Neural crest cell (in vitro differentiated cells): ENCODE results near the gene PLB1. TPM values are rescaled to one million over a fixed set of nuclear protein-coding genes. Genes with fewer than 3 reads are reported as not detected.

ENCODE experiments used
- DNase-seq: peaks from one replicate; pipeline ENCODE4 v3.0.0; 2021; ENCODE audit warnings: low read depth, mixed read lengths, low spot score
- H3K27ac Mint-ChIP-seq: one replicate; pipeline ENCODE4 v1.8.0; 2021; ENCODE audit warnings: mild to moderate bottlenecking, mixed read lengths; ENCODE audit not compliant: unreplicated experiment
- H3K27me3 Mint-ChIP-seq: 2 replicates; pipeline ENCODE4 v1.8.0; 2021; ENCODE audit warnings: low read depth, mild to moderate bottlenecking, mixed read lengths
- H3K36me3 Mint-ChIP-seq: 2 replicates; pipeline ENCODE4 v1.8.0; 2021; ENCODE audit warnings: low read depth, mild to moderate bottlenecking, mixed read lengths
- H3K4me1 Mint-ChIP-seq: 2 replicates; pipeline ENCODE4 v1.8.0; 2021; ENCODE audit warnings: mixed read lengths
- H3K4me3 Mint-ChIP-seq: one replicate; pipeline ENCODE4 v1.8.0; 2021; ENCODE audit warnings: mild to moderate bottlenecking, mixed read lengths
- H3K9me3 Mint-ChIP-seq: 2 replicates; pipeline ENCODE4 v1.8.0; 2021; ENCODE audit warnings: mixed read lengths
- total RNA-seq: library from RNA; stranded (reverse); gene quantifications from 2 replicates; pipeline ENCODE4 v1.2.1, GENCODE V29; 2021
- TF ChIP-seq, protein P1 (sequence below): fragments of 200-600 bp; sonication (generic); conservative IDR thresholded peaks from 2 replicates; pipeline ENCODE4 v1.5.0; 2021; ENCODE audit warnings: antibody characterized with exemption, mild to moderate bottlenecking

The PLB1 gene
- total RNA-seq, 1 donor from 2014 or later: 0.16 TPM

DNA sequence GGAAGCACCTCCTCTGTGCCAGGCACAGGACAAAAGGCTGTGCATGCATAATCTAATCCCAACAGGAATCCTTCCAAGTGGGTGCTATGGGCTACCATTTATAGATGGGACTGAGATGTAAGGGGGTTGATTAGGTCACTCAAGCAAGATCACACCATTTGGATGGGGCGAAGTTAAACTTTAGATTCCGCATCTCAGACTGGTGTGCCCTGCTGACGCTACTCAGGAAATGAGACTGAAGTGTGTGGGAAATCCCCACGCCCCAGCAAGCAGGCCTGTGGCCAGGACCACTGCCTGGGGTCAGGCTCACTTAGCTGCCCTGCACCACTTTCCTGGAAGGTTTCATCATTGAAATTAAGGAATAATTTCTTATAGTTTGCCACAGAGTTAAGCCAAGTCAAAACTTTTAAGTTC, 185.3 kb downstream of the PLB1 start:
- Mint-ChIP-seq H3K36me3 (no peaks in the 10 kb centered on the region), H3K4me3 (no peak overlapping the region)

DNA sequence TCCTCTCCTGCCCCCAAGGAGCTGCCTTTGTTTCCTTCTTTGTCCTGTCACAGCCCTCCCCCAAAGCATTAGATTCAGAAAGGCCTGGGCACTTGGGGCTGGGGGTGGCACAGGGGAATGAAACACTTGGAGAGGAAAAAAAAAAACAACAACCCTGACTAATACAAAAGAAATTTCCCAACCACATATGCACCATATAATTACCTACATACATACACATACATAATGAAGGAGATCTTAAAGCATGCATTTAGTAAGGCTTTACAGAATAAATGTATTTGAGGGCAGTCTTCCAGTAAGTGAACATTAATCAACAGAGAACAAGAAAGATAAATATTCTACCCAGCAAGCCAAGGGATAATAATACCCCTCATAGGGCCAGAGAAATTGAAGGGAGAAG, 185.7 kb downstream of the PLB1 start:
- H3K27ac Mint-ChIP-seq: no peak overlapping the region
- no peaks in the 10 kb centered on the region for H3K9me3 Mint-ChIP-seq
- no peaks in the 10 kb centered on the region for H3K36me3 Mint-ChIP-seq
- no peaks in the 10 kb centered on the region for H3K27me3 Mint-ChIP-seq
- no peak overlapping the region for H3K4me3 Mint-ChIP-seq
- DNase-seq: no peak
- H3K4me1 Mint-ChIP-seq: peaks cover 17% of the 10 kb centered on the region
- TF ChIP-seq, protein P1, sequence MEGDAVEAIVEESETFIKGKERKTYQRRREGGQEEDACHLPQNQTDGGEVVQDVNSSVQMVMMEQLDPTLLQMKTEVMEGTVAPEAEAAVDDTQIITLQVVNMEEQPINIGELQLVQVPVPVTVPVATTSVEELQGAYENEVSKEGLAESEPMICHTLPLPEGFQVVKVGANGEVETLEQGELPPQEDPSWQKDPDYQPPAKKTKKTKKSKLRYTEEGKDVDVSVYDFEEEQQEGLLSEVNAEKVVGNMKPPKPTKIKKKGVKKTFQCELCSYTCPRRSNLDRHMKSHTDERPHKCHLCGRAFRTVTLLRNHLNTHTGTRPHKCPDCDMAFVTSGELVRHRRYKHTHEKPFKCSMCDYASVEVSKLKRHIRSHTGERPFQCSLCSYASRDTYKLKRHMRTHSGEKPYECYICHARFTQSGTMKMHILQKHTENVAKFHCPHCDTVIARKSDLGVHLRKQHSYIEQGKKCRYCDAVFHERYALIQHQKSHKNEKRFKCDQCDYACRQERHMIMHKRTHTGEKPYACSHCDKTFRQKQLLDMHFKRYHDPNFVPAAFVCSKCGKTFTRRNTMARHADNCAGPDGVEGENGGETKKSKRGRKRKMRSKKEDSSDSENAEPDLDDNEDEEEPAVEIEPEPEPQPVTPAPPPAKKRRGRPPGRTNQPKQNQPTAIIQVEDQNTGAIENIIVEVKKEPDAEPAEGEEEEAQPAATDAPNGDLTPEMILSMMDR: no peak

More for the DNA sequence above, 185.3 kb downstream of the PLB1 start:
- TF ChIP-seq, protein P1: no peak
- Mint-ChIP-seq H3K4me1 (peaks cover 17% of the 10 kb centered on the region), H3K9me3 (no peaks in the 10 kb centered on the region), H3K27me3 (no peaks in the 10 kb centered on the region), H3K27ac (no peak overlapping the region)
- DNase-seq: no peak

DNA sequence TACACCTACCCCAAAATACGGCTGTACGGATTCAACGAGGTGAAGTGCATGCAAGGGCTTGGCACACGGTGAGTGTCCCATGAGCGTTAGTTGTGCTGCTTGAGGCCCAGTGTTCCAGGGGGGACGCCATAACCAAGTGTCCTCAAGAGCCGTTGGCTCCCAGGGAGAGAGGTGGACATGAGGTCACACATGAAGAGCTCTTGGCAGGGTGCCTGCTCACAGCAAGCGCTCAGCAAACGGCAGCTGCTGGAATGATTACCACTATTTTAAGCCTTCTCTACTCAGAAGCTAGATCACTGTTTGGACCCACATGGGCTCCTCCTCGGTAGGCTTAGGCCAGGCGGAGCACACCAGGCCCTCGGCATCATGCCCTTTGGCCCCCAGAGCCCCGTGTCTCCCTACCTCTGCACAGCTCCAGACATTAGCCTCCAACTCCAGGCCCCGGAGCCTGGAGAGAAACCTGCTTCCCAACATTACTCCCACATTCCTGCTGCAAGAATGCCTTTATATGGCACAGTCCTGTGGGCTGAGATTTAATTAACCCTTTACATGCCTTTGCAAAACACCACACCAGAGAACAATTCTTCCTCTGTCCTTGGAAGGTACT, 187.3 kb downstream of the PLB1 start:
- H3K36me3 Mint-ChIP-seq: no peaks in the 10 kb centered on the region
- no peaks in the 10 kb centered on the region for H3K9me3 Mint-ChIP-seq
- no peak overlapping the region for H3K27ac Mint-ChIP-seq
- H3K27me3 Mint-ChIP-seq: no peaks in the 10 kb centered on the region
- DNase-seq: no peak
- TF ChIP-seq, protein P1: no peak
- peaks cover 16% of the 10 kb centered on the region for H3K4me1 Mint-ChIP-seq
- H3K4me3 Mint-ChIP-seq: no peak overlapping the region

DNA sequence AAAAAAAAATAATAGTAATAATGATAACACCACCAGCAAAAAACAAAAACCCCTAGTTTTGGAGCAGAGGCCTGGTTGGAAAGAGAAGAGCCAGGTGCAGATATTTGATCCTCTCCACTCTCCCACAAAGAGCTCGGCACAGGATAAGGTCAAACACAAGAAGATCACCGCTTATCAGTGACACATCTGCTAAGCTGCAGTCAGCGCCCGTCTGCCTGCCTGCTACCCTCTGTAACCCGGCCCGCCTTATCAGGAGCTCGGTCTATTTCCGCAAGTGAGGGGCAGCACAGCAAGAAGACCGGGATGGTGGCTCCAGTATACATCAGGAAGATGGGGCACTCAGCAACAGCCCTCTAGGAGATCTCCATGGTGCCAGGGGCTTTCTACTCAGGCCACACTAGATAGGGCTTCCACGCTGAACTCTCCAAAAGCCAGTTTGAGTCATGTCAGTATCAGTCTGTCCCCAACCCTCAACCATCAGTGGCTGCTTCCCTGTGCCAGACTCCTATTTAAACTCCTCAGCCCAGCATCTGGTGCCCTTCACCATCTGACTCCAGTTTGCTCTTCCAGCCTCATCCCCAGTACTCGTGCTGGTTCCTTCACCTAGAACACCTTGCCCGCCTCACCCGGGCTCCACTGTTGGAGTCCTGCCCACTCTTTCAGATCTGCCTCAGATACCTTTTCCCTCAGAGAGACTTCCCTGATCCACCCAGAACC, 188.4 kb downstream of the PLB1 start:
- no peak for DNase-seq
- no peak overlapping the region for H3K4me3 Mint-ChIP-seq
- no peaks in the 10 kb centered on the region for H3K27me3 Mint-ChIP-seq
- TF ChIP-seq, protein P1: no peak
- no peaks in the 10 kb centered on the region for H3K9me3 Mint-ChIP-seq
- H3K36me3 Mint-ChIP-seq: no peaks in the 10 kb centered on the region
- H3K4me1 Mint-ChIP-seq: peaks cover 14% of the 10 kb centered on the region
- no peak overlapping the region for H3K27ac Mint-ChIP-seq

DNA sequence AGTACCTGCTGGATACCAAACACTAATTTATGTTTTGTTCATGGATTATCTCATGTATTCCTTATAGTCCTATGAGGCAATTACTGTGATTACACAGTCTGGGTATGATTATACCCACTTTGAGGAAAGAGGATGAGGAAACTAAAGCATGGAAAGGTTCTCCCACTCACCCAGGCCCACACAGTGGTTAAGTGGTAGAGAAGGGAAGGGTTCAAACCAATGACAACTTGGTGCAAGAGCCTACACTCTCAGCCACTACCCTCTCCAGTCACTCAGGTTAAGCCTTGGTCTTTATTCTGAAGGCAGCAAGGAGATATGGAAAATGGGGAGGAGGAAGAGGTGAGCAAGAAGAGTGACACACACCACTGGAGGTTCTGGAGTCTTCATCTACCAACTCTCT, 191.3 kb downstream of the PLB1 start:
- Mint-ChIP-seq H3K9me3 (no peaks in the 10 kb centered on the region), H3K4me3 (no peak overlapping the region), H3K27ac (no peak overlapping the region), H3K27me3 (no peaks in the 10 kb centered on the region), H3K36me3 (no peaks in the 10 kb centered on the region), H3K4me1 (peaks cover 20% of the 10 kb centered on the region)
- no peak for DNase-seq
- TF ChIP-seq, protein P1: no peak
